ENCODE results near the gene KIDINS220.
A peak's percentile ranks its signal among the peaks of the same experiment; 100 is the strongest.

KIDINS220 gene

DNA sequence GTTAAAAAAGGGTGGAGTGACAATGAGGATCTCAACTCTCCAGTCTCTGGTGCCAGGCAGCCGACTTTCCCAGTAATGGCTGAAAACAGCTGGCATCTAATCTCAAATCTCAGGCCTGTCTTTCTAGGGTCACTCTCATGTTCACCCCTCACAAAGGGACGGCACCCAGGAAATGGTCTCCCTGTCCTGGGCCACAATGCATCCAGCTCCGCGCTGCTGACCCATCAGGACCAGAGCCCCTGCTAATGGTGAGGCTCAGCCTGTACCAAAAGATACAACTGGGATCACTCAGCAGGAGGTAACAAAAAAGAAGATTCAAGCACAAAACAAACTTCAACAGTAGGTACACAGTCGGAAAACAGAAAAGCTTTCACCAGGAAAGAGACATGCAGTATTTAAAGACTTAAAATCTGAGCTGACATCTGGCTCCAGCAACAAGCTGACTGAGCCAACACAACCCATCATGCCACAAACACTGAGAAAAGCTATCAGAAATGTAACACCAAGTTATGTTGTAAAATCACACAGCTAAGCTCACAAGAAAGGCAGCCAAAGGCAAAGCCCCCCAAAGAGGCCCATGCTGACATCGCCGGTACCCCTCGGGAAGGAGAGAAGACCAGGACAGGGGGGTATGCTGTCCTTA lies 13.6 kb upstream of the KIDINS220 start:
- no peak for DNase-seq

DNA sequence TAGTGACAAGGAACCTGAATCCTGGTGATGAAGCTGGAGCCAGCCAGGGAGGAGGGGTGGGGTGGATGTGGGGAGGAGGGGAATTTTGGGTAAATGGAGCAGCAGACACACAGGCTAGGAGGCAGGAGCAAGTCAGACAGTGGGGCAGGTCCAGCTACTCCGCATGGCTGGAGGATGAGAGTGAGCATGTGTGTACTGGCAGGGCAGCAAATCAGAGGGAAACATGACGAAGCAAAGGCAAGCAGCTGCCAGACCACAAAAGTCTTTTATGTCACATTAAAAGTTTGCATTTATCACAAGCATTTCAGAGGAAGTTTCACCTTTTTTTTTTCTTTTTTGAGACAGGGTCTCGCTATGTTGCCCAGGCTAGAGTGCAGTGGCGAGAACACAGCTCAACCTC lies 11.9 kb upstream of the KIDINS220 start:
- no peak for DNase-seq

DNA sequence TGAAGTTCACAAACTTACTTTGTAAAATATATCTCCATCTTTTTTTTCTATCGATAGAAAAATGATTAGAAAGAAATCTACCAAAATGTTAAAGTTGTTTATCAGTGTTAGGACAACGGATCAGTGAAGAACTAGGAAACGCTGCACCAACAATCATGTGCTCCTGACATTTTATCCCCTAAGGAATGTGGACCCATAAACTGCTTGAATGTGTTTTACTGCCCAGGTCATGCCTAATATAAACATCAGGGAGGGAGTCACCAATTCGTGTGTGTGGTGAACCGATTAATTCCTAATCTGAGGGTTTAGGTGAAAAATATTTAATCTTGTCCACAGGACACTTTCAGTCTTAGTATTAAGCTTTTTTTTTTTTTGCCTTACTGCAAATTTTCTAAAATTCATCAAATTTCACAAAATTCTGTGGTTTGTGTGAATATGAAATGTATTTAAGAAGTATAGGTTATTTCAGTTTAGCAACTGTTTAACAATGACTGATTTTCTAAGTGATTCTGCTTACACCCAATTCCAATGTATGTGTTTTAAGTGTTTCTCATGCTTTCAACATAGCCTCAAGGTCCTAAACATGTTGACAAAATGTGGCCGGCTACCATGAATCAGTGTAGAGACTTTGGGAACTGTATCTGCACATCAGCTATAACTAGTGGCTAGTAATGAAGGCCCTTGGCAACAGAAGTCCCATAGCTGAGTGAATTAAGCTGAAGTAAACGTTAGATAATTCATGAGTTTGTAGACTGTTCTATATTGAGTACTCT lies 11.1 kb upstream of the KIDINS220 start:
- DNase-seq: no peak

DNA sequence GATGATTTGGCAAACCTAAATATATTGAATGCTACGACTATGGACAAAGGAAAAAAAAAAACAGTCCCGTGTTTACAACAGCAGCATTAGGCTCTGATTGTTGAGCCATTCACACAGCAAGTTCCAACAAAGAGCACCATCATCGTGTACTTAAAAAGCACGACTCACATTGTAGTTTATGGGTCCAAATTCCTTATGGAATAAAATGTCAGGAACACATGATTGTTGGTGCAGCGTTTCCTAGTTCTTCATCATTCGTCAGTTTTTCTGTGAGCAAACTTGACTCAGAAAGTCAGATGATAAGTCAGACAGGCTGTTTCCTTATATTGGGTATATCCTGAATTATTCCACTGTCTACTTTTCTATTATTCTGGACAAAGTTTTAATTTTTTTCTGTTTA lies 10.0 kb upstream of the KIDINS220 start:
- DNase-seq: no peak

DNA sequence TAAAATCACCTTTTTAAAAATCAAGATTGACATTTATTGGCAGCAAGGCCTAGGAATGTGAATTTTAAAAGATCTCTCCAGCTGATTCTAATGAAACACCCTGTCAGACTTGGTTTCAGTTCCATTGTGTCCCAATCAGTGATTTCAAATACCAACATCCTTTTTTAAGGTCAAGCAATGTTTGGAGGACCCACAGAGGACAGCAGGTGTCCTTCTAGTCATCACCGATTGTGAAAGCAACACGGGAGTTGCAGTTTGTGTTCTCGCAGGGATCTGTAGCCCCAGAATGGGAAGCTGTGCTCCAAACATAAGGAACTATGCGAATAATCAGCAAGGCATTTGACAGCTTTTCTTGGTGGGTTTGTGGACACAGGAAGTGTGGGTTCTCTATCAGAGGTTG lies 4.5 kb upstream of the KIDINS220 start:
- DNase-seq: no peak

DNA sequence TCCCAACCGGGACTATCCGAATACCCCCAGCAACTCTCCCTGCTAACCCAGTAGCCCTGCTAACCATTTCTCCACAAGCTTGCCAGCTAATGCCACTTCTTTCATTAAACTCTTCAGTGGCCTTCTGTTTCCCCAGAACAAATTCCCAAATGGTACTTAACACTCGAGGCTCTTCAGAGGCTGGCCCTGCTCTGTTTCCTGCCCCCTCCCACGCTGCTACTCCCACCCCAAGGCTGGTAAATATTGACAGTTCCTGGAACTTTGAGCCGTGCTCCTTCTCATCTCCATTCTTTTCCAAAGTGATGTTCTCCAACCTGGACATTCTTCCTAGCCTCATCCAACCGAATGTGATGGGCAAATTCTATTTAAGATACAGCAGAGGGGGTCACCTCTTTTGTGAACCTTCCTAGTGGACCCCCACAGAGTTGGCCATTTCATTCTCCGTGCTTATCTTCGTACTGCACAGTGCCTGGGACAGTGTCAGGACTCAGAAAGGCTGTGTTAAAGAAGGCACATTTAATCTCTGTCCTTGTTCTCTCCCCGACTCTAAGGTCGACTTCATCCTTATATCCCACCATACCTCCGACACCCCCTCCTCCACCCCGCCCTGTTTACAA lies 3.2 kb upstream of the KIDINS220 start:
- no peak for DNase-seq

DNA sequence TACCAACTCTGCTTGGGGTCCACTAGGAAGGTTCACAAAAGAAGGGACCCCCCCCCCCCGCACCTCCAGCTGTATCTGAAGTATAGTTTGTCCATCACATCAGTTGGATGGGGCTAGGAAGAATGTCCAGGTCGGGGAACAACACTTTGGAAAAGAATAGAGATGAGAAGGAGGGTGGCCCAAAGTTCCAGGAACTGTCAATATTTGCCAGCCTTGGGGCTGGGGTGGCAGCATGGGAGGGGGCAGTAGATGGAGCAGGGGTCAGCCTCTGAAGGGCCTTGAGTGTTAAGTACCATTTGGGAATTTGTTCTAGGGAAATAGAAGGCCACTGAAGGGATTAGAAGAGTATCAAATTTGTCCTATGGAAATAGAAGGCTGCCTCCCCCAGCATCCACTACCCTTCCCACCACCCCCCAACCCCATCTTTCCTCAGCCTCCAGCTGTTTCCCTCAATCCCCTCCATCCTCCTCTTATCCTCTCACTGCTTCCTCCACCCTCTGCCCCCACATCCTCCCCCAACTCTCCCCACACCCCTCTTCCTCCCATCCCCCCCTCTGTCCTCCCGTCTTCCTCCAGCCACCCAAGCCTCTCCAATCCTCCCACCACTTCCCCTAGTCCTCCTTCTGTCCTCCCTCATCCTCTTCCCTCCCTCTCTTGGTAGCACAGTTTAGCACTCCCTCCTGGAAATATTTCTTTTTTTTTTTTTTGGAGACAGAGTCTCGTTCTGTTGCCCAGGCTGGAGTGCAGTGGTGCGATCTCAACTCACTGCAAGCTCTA lies 2.0 kb upstream of the KIDINS220 start:
- DNase-seq: no peak

DNA sequence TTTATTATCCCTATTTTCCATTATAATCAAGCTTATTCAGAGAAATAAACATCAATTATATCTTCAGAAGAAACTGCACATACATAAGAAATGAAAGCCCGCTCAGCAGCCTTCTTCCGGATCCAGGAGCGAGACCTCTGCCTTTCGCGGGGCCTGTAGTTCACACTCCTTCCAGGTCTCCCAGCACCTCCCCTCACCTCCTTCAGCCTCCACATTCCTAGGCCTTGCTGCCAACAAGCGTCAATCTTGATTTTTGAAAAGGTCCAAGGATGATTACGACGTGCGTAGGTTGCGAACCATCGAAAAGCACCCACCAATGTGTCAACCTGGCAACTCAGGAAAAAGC lies 355 bp upstream of the KIDINS220 start:
- peak in 1 of 2 donors; percentile 9 for DNase-seq

DNA sequence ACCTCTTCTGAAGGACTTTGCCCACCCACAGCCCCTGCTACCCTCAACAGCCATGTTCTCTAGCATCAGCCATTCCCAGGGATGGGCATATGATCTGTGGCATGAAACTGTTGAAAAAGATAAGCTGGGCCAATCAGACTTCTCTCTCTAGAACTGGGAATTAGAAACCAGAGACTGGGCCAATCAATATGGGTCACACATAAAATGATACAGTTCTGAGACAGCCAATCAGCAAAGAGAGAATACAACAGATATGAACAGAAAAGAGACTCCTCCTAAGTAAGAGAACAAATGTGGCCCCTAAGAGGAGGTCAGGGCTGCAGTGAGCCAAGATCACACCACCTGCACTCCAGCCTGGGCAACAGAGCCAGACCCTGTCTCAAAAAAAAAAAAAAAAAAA lies 2.1 kb downstream of the KIDINS220 start:
- no peak for DNase-seq

DNA sequence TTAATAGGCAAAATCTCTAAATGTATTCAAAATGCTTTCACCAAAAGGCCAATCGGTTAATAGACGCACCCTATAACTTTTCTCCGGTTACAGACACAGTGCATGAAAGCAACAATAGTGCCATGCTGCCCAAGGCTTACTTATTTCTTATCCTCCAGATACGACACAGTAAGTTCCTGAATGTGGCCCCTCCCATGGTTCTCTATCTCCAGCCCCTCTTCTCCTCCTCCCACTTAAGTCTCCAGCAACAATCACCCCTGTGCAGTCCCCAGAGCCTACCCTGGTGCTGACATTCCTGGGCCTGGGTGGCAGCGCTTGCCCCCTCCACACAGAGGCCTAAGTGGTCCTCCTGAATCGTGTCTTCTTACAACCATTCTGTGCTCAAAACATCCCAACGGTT lies 3.6 kb downstream of the KIDINS220 start:
- DNase-seq: no peak

DNA sequence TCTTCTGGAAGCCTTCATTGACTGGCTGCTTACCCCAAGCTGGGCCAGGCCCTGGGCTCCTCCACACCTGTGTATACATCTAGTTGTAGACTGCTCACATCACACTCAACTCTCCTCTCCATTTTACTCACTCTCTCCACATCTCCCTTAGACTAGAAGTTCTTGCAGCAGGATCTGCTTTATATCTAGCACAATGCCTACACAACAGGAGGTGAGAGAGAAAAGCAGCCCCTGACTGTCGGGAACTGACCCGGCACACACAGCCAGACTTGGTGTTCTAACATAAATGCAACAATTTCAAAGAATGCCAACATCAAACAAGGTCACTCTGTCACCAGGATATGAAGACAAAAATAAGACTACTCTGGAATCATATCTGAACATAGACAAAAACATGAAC lies 5.9 kb downstream of the KIDINS220 start:
- DNase-seq: no peak

DNA sequence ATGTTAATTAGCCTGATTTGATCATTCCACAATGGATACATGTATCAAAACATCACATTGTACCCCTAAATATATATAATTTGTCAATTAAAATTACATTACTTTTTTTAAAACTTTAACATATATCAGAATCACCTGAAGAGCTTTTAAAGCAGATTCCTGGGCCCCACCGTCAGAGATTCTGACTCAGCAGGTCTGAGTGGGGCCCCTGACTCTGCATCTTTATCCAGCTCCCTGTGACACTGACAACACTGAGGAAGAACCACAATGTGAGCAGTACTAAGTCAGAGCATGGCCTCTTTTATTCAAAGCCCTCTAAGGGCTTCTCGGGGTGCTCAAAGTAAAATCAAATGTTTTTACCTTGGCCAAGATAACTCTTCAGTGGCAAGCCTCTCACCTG lies 9.7 kb downstream of the KIDINS220 start:
- no peak for DNase-seq

DNA sequence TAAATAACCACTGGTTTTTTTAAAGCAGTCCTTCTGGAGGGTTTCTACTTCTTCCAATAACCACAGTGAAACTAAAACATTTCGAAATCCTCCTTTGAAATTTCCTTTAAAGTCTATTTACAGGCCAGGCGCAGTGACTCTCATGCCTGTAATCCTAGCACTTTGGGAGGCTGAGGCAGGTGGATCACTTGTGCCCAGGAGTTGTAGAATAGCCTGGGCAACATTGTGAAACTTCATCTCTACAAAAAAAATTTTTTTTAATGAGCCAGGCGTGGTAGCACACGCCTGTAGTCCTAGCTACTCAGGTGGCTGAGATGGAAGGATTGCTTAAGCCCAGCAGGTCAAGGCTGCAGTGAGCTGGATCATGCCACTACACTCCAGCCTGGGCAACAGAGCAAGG lies 15.2 kb downstream of the KIDINS220 start:
- no peak for DNase-seq

DNA sequence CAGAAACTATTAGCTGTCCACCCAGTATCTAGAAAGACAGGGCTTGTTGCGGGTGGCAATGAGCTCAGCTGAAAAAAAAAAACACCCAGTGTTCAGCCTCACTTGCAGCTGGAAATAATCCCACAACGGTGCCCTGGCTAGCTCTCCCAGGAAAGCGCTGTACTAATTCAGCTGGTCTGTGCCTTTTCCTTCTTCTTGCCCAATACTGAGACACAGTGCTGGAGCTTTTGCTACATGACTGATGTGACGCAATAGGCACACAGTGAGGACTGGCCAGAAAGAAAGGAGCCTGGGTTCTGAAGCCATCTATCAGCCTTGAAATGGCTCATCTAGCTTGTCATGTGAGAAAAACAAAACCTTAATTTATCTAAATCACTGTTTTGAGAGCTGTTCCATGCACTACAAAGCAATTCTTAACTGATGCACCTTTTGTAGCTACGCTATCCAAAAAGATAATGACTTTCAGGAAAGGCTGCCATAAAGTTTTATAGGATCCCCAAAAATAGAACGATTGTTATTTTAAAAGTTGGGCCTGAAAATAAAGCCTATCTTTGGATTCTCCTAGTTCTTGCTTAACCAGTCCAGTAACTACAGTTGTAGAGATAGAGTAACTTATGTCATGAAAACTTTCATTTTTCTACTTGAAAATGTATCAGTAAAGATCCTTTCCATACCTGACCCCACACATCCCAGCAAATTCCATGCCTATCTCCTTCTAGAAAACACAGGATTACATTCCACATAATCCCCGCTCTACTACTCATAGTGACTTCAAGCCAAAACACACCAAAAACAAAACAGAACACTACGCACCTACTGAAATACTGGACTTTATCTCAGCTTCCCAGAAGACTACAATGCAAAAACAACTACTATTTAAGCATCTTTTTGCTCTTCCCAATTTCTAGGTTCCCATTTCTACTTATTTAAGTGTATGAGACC lies 15.9 kb downstream of the KIDINS220 start:
- no peak for DNase-seq

DNA sequence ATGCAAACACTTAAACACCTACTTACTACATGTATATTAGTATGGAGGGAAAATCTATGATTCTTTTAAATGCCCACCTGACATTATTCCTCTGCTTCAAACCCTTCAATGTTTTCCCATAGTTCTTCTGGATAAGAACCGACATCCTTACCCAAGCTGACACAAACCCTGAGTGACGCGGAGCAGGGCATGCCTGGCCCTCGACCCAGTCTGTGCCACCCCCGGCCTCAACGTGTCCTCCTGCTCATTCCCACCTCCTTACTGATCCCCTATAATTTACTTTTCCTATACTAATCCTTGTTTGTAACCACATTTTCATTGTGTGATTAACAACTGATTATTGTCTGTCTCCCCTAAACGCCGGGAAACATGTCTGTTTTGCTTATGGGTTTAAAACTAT lies 17.5 kb downstream of the KIDINS220 start:
- no peak for DNase-seq

DNA sequence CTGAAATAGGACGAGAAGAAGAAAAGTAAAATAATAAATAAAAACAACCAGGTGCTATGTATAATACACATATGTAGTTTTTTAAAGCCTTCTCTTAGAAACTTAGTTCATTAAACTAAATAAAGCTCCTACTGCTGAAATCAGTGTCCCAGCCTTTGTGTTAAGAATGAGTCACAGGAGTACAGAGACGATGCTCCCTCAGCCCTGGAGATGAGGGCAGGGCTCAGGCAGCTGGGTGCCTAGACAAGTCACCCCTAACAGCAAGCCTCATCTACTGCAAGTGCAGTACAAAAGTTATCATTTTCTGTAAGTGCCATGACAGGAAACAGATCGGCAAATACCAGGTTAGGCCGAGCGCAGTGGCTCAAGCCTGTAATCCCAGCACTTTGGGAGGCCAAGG lies 18.2 kb downstream of the KIDINS220 start:
- DNase-seq: no peak

DNA sequence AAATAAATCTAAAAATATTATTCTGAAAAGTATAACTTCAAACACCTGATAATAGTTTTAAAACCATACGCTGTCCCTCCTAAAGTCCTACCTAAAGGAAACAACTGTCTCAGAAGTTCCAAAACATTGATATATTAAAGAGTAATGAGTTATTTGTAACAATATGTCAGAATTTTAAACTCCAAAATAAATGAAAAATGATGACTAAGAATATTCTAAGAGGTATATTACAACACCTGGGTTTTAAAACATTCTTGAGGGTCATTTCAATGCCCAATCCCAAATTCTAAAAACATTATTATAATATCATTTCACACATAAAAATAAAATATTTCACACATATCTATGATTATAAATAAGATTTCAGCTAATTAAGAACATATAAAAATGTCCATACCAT lies 20.2 kb downstream of the KIDINS220 start:
- DNase-seq: no peak

DNA sequence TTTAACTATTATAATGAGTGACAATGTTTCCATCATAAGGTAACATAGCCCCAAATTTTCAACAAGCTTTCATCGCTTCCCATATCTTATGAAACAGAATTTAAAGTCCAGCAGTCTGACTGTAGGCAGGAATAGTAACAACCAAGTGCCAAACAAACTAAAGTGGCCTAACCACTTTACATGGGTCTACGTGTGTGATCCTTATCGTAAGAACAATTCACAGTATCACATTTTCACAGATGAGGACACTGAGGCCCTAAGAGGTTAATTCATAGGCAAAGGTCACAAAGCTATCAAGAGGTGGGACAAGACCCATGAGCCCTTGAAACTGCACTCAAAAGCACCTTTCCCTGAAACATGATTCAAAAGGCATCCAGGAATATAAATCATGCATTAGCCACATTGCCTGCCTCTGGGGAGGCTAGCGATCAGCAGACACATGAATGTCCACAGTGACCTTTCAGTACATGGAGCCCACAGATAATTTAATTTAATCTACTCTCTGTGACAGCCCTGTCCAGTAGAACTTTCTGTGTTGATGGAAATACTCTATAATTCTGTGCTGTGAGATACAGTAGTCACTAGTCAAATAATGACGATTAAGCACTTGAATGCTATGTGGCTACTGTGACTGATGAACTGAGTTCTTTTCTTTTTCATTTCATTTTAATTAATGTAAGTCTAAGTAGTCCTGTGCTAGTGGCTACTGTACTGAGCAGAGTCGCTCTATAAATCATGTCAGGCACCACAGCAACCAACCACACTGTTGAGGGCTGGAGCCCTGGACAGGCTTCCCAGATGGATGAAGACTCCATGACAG lies 30.3 kb downstream of the KIDINS220 start:
- no peak for DNase-seq

DNA sequence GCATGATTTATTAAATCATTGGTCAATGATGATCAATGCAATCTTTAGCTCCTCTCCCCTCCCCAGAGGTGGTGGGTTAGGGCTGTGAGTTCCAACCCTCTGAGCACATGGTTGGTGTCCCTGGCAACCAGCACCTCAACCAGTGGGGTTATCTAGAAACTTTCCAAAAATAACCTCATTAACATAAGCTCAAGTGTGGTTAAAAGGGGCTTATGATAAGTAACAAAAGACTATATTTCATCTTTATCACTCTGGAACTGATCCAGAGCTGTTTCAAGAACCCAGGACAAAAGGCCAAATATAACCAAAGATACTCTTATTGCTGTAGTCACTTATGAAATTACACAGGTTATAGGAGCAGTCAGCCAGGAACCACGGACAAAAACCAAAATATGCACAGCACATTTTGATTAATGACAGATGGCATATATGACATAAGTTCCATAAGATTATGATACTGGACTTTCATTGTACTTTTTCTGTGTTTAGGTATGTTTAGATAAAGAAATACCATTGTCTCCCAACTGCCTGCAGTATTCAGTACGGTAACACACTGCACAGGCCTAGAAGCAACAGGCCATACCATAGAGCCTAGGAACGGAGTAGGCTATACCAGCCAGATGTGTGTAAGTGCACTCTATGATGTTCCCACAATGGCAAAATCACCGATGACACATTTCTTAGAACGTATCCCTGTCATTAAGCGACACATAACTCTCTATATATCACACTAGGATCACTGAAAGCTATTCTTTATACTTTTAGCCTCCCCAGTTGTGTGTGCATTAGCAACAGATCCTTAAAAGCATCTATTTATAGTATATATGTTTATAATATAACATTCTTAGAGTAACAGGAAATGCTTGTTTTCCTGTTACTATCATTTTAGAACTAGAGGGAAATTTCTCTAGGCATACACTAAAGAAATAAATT lies 31.9 kb downstream of the KIDINS220 start:
- no peak for DNase-seq

DNA sequence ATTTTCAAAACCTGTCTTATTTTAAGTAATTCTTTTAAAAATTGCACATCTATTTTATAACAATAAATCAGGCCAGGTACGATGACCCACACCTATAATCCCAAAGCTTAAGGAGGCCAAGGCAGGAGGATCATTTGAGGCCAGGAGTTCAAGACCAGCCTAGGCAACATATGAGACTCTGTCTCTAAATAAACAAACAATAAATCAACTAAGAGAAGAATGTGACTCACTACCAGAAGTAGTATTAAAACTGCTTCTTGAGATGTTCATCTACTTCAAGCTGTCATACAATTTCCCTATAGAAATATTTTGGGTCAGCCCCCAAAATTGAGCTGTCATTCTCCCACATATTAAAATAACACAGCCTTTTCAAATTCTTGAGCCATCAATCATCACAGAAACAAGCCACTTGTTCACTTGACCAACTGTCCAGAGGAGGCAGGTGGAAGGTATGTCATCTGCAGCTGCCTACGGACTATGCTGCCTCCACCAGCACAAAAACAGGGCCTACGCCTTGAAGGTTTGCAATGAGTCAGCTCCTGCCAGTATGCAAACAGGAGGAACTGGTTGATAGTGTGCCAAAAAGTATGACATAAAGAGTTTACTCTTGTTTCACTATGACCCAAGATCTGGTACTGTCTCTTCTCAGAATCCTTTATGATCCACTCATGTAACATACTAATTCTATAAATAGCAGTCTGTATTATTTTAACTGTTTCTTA lies 33.6 kb downstream of the KIDINS220 start:
- DNase-seq: peak in 1 of 2 donors; percentile 4

All from activated CD4-positive, alpha-beta T cell treated with anti-CD3 and anti-CD28 coated beads for 4 hours (primary cell).